ENCODE measurements around the gene PDPK1.

DNA sequence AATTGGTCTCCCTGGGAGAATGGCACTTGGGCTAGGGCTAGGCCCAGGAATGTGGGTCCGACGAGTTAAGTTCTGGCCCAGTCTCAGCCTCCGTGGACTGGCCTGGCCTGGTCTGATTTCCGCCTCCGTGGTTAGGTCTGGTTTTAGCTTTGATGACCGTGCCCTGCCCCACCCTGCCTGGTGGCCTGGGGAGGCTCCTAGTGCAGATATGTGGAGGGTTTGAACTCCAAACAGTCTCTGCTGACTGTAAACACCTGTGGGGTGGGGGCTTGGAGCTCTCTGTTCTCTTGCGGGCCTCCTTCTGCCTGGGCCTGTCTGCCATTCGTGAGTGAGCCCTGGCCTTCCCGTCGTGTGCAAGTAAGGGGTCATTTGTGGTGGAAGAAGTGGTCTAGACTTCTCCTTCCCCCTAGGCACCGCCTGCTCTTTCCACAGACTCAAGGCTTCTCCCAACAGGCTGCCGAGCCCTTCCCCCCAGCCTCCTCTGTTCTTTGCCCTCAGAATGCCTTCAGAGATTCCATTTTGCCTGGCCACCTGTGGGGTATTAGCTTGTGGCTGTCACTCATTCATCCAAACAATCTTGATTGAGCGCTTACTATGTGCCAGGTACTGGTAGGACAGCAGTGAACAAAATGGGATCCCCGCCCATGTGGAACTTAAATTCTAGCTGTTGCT lies 22.5 kb upstream of the PDPK1 start:
- TF ChIP-seq EZH2 (IDR thresholded peaks at IDR 0.05; ENCODE audit: borderline replicate concordance, low read depth, low read length, poor library complexity, severe bottlenecking) = no peak
- TF ChIP-seq, protein P1, sequence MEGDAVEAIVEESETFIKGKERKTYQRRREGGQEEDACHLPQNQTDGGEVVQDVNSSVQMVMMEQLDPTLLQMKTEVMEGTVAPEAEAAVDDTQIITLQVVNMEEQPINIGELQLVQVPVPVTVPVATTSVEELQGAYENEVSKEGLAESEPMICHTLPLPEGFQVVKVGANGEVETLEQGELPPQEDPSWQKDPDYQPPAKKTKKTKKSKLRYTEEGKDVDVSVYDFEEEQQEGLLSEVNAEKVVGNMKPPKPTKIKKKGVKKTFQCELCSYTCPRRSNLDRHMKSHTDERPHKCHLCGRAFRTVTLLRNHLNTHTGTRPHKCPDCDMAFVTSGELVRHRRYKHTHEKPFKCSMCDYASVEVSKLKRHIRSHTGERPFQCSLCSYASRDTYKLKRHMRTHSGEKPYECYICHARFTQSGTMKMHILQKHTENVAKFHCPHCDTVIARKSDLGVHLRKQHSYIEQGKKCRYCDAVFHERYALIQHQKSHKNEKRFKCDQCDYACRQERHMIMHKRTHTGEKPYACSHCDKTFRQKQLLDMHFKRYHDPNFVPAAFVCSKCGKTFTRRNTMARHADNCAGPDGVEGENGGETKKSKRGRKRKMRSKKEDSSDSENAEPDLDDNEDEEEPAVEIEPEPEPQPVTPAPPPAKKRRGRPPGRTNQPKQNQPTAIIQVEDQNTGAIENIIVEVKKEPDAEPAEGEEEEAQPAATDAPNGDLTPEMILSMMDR (conservative IDR thresholded peaks at IDR 0.05; ENCODE audit: low read depth, low read length) = no peak
